ENCODE data around the gene GPR180. TPM values are rescaled to one million over a fixed set of nuclear protein-coding genes. Genes with fewer than 3 reads are reported as not detected.
"Not testable (repeated sequence)": the region's sequence is repeated elsewhere in the genome, so short reads cannot be mapped to it uniquely, and the experiment has no call there.

The GPR180 gene
- total RNA-seq, 1 donor from 2014 or later, result 6.5 TPM

DNA sequence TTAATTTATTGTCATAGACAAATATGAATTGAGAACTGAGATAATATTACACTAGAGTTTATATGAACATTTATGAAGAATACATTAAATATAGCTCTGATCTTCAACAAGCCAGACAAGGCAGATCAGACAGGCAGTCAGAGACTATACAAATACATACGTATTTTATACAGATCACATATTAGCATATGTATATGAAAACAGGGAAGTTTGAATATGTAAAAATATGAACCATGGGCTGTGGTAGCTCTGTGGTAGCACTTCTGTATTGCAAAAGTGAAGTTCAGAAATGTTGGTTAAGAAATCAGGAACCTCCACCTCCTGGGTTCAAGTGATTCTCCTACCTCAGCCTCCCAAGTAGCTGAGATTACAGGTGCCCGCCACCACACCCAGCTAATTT is 20.7 kb downstream of the GPR180 start:
- H3K27ac Mint-ChIP-seq (ENCODE audit: unreplicated experiment), result no peak overlapping the region
- H3K4me1 Mint-ChIP-seq (ENCODE audit: unreplicated experiment), result no peaks in the 10 kb centered on the region
- no peak overlapping the region for H3K4me3 Mint-ChIP-seq (ENCODE audit: unreplicated experiment)
- H3K36me3 Mint-ChIP-seq (ENCODE audit: unreplicated experiment), result peaks cover 37% of the 10 kb centered on the region
- H3K27me3 Mint-ChIP-seq (ENCODE audit: unreplicated experiment), result no peaks in the 10 kb centered on the region
- H3K9me3 Mint-ChIP-seq (ENCODE audit: unreplicated experiment), result no peaks in the 10 kb centered on the region
- TF ChIP-seq, protein P1, sequence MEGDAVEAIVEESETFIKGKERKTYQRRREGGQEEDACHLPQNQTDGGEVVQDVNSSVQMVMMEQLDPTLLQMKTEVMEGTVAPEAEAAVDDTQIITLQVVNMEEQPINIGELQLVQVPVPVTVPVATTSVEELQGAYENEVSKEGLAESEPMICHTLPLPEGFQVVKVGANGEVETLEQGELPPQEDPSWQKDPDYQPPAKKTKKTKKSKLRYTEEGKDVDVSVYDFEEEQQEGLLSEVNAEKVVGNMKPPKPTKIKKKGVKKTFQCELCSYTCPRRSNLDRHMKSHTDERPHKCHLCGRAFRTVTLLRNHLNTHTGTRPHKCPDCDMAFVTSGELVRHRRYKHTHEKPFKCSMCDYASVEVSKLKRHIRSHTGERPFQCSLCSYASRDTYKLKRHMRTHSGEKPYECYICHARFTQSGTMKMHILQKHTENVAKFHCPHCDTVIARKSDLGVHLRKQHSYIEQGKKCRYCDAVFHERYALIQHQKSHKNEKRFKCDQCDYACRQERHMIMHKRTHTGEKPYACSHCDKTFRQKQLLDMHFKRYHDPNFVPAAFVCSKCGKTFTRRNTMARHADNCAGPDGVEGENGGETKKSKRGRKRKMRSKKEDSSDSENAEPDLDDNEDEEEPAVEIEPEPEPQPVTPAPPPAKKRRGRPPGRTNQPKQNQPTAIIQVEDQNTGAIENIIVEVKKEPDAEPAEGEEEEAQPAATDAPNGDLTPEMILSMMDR (IDR thresholded peaks at IDR 0.05), result no peak
- no peak for DNase-seq (ENCODE audit: extremely low spot score, unreplicated experiment)

DNA sequence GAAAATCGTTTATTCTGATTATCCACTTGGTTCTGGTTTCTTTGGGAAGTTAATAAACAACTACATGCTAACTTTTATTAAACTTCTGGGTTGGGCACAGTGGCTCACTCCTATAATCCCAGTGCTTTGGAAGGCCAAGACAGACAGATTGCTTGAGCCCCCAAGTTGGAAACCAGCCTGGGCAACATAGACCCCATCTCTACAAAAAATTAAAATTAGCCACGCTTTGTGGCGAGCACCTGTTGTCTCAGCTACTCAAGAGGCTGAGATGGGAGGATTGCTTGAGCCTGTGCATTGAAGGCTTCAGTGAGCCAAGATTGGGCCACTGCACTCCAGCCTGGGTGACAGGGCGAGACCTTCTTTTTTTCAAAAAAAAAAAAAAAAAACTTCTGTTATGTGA is 21.7 kb downstream of the GPR180 start:
- Mint-ChIP-seq H3K27ac (ENCODE audit: unreplicated experiment) (no peak overlapping the region), H3K27me3 (ENCODE audit: unreplicated experiment) (no peaks in the 10 kb centered on the region), H3K36me3 (ENCODE audit: unreplicated experiment) (peaks cover 39% of the 10 kb centered on the region), H3K9me3 (ENCODE audit: unreplicated experiment) (no peaks in the 10 kb centered on the region), H3K4me1 (ENCODE audit: unreplicated experiment) (no peaks in the 10 kb centered on the region), H3K4me3 (ENCODE audit: unreplicated experiment) (no peak overlapping the region)
- DNase-seq (ENCODE audit: extremely low spot score, unreplicated experiment), result no peak
- TF ChIP-seq, protein P1 (IDR thresholded peaks at IDR 0.05), result no peak

DNA sequence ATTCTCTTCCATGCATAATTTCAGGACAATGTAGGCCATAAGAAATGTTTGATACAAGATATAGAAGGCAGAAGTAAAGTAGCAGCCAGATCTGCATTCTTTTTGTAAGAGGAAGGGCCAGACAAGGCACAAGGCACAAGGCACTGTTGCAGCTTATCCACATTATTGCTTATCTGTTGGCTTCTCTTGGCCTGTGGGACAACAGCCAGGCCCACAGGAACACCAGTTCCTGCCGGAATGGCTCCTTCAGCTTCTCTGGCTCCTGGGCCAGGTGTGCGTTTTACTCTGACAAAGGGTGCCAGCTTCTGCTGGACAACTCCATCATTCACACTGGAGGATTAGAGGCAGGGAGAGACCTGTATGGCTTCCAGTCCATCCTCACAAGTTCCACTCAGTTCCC is 29.2 kb downstream of the GPR180 start:
- no peak overlapping the region for H3K4me3 Mint-ChIP-seq (ENCODE audit: unreplicated experiment)
- H3K4me1 Mint-ChIP-seq (ENCODE audit: unreplicated experiment), result no peaks in the 10 kb centered on the region
- H3K36me3 Mint-ChIP-seq (ENCODE audit: unreplicated experiment), result peaks cover 52% of the 10 kb centered on the region
- H3K27ac Mint-ChIP-seq (ENCODE audit: unreplicated experiment), result no peak overlapping the region
- H3K27me3 Mint-ChIP-seq (ENCODE audit: unreplicated experiment), result no peaks in the 10 kb centered on the region
- TF ChIP-seq, protein P1 (IDR thresholded peaks at IDR 0.05), result no peak
- no peak for DNase-seq (ENCODE audit: extremely low spot score, unreplicated experiment)
- no peaks in the 10 kb centered on the region for H3K9me3 Mint-ChIP-seq (ENCODE audit: unreplicated experiment)

DNA sequence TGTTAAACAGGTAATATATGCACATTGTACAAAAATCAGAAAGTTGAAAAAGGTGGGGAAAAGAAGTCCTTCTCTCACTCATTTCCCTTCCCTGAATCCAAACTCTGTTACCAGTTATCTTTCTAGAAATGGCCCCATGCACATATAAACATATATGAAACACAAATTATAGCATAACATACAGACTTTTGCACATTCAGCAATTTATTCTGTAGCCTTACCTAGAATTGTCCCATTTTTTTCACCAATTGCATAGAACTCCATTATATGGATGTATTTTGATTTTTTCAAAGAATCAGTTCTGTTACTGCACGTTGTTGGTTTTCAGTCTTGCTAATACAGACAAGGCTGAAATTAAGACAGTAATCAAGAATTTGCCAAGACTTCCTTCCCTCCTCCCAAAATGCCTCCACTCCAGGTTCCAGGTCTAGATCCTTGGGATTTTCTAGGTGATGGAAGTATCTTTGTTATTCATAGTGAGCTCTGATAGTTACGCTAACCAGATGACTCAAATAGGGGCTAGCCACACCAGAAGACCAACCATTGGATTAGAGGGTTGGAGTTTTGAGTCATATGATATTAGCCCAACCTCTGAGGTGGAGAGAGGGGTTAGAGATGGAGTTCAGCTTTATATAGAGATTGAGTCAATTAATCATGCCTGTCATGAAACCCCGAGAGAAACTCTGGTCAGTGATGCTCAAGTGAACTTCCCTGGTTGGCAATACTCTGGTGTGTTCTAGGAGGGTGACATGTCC is 30.7 kb downstream of the GPR180 start:
- TF ChIP-seq, protein P1 (IDR thresholded peaks at IDR 0.05), result no peak
- H3K9me3 Mint-ChIP-seq (ENCODE audit: unreplicated experiment), result no peaks in the 10 kb centered on the region
- H3K27me3 Mint-ChIP-seq (ENCODE audit: unreplicated experiment), result no peaks in the 10 kb centered on the region
- H3K4me3 Mint-ChIP-seq (ENCODE audit: unreplicated experiment), result no peak overlapping the region
- no peaks in the 10 kb centered on the region for H3K4me1 Mint-ChIP-seq (ENCODE audit: unreplicated experiment)
- no peak for DNase-seq (ENCODE audit: extremely low spot score, unreplicated experiment)
- no peak overlapping the region for H3K27ac Mint-ChIP-seq (ENCODE audit: unreplicated experiment)
- H3K36me3 Mint-ChIP-seq (ENCODE audit: unreplicated experiment), result peaks cover 49% of the 10 kb centered on the region

DNA sequence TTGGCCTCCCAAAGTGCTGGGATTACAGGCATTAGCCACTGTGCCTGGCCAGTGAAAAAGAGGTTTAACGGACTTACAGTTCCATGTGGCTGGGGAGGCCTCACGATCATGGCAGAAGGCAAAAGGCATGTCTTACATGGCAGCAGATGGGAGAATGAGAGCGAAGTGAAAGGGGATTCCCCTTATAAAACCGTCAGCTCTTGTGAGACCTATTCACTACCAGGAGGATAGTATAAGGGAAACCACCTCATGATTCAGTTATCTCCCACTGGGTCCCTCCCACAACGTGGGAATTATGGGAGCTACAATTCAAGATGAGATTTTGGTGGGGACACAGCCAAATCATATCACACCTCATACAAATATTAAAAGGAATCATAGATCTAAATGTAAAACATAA is 34.4 kb downstream of the GPR180 start:
- not testable (repeated sequence) for H3K4me3 Mint-ChIP-seq (ENCODE audit: unreplicated experiment); H3K27ac Mint-ChIP-seq (ENCODE audit: unreplicated experiment); H3K4me1 Mint-ChIP-seq (ENCODE audit: unreplicated experiment); H3K9me3 Mint-ChIP-seq (ENCODE audit: unreplicated experiment); H3K27me3 Mint-ChIP-seq (ENCODE audit: unreplicated experiment); DNase-seq (ENCODE audit: extremely low spot score, unreplicated experiment)
- H3K36me3 Mint-ChIP-seq (ENCODE audit: unreplicated experiment), result peaks cover 29% of the 10 kb centered on the region
